DND-41 (cell line): Measurements from ENCODE around the gene U2AF2.

Experiments
- CTCF ChIP-seq: IDR thresholded peaks from 2 replicates; pipeline ENCODE4 v1.5.1; 2012; ENCODE audit warnings: borderline replicate concordance, low read length, moderate library complexity, mild to moderate bottlenecking; ENCODE audit not compliant: poor library complexity, severe bottlenecking; ENCODE audit errors: extremely low read depth
- EZH2 ChIP-seq: IDR thresholded peaks from 3 replicates; pipeline ENCODE4 v1.6.1; 2012; ENCODE audit warnings: borderline replicate concordance, low read depth, mild to moderate bottlenecking, moderate library complexity, low read length, inconsistent platforms; ENCODE audit not compliant: severe bottlenecking

- no peak for TF ChIP-seq CTCF
- TF ChIP-seq EZH2, result no peak
Measured at GRCh38 chr19:55697698-55698097, 42.9 kb downstream of the U2AF2 start.
